Pancreas (tissue), 10 donors: Measurements from ENCODE around the gene MELK. TPM values are rescaled to one million over a fixed set of nuclear protein-coding genes. Genes with fewer than 3 reads are reported as not detected.
A peak's percentile ranks its signal among the peaks of the same experiment; 100 is the strongest.
"Not testable (repeated sequence)": the region's sequence is repeated elsewhere in the genome, so short reads cannot be mapped to it uniquely, and the experiment has no call there.

Experiments
- ATAC-seq, 4 donors: fragments of 200-7000 bp; cut with Tn5 transposase; one replicate each; pipeline versions ENCODE4 v1.8.0 to v1.9.1; 2020; ENCODE audit warnings: mild to moderate bottlenecking in 4 of 4, moderate library complexity in 4 of 4
- DNase-seq, 6 donors: peaks; one replicate each; pipeline ENCODE4 v3.0.0-alpha.2; 2020
- FAIRE-seq: peaks from 2 replicates; lab custom pipeline; 2012; peaks lifted over from hg19 to GRCh38; lab: Jason Lieb, UNC
- H3K27ac ChIP-seq, 4 donors: fragments of 200-600 bp; sonication (generic); 1 replicate in 3 of 4; 2 replicates in 1 of 4; pipeline versions ENCODE4 v1.5.0 to v1.8.0; 2020
- H3K27me3 ChIP-seq, 4 donors: fragments of 200-600 bp; one replicate each; pipeline ENCODE4 v1.8.0; 2021
- H3K36me3 ChIP-seq, 3 donors: fragments of 200-600 bp; sonication (generic) in 1 of 3; one replicate each; pipeline versions ENCODE4 v1.5.0 to v1.8.0; 2020 to 2021
- H3K4me1 ChIP-seq, 3 donors: fragments of 200-600 bp; one replicate each; pipeline ENCODE4 v1.8.0; 2021
- H3K4me3 ChIP-seq, 4 donors: fragments of 200-600 bp; sonication (generic) in 2 of 4; one replicate each; pipeline versions ENCODE4 v1.5.0 to v1.8.0; 2020 to 2021
- H3K9me3 ChIP-seq, 4 donors: fragments of 200-600 bp; one replicate each; pipeline ENCODE4 v1.8.0; 2021
- CTCF ChIP-seq, 4 donors: fragments of 200-600 bp; sonication (generic) in 3 of 4; IDR thresholded peaks; one replicate each; pipeline versions ENCODE4 v1.5.0 to v1.8.0; 2021; ENCODE audit warnings: antibody characterized with exemption in 4 of 4
- WGBS, 2 donors: extraction: QIAGEN DNeasy Blood & Tissue Kit; methylation state at CpG; one replicate each; pipeline ENCODE4 v1.1.7; 2013; 5-methylcytosine and 5-hydroxymethylcytosine counted together
- intact Hi-C, 3 donors: fragments of 100-400 bp; cut with DNase I; formaldehyde crosslinking; loops; one replicate each; pipeline versions ENCODE4 v1.11.1 to v1.14.2; 2022
- polyA plus RNA-seq, 2 donors: library from polyadenylated mRNA; stranded (reverse); fragments of 200-250 nt; gene quantifications; one replicate each; pipeline ENCODE4 v1.2.3, GENCODE V29; 2013
- total RNA-seq, 6 donors: library from RNA; stranded (reverse); fragmentation: NEBNext Ultra II Directional in 4 of 6; extraction: Animal tissue kit (Norgen Biotek cat#: 25700) in 4 of 6; gene quantifications; one replicate each; pipeline versions ENCODE4 v1.2.1 to v1.2.4, GENCODE V29; 2021 to 2023
- donor health status: healthy with polysubstance abuse.
- donor health status: DM: no; HTN: no; CAD: no; lungs with moderate emphysema.
- donor health status: DM: no; HTN: no; CAD: no.
- donor health status: control.
- donor health status: control.
- donor health status: Bipolar disorder and iron deficiency.
- donor health status: DM: yes; HTN: yes; CAD: no.
- donor health status: DM: no; HTN: no; CAD: no.
- donor health status: DM: no; HTN: no; CAD: no.
- donor health status: DM: yes; HTN: yes; CAD: no.

MELK gene
- total and polyA plus RNA-seq, 8 donors, result 0.08 to 0.75 (median 0.30) TPM

DNA sequence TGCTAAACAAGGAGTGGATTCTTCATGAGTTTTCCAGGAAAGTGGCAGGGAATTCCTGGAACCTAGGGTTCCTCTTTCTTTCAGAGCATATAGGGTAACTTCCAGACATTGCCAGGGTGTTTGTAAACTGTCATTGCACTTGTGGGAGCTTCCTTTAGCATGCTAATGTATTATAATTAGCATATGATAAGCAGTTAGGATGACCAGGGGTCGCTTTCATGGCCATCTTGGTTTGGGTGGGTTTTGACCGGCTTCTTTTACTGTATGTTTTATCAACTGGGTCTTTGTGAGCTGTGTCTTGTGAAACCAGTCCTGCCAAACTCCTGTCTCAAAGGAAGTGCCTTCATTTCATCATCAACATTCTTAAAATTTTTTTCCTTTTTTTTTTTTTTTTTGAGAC, 11.9 kb upstream of the MELK start:
- TF ChIP-seq CTCF (IDR thresholded peaks at IDR 0.05), result no peak
- Histone ChIP-seq H3K4me3 (no peak overlapping the region), H3K27me3 (no peaks in the 10 kb centered on the region), H3K36me3 (no peaks in the 10 kb centered on the region), H3K9me3 (no peaks in the 10 kb centered on the region), H3K4me1 (no peaks in the 10 kb centered on the region), H3K27ac (no peak overlapping the region)
- intact Hi-C loops, result no loop called here
- FAIRE-seq, result no peak
- DNase-seq, result no peak
- ATAC-seq, result no peak
- 52 to 65% methylated on average over 2 of the region's 2 CpGs for WGBS, 2 donors

GRCh38 chr9:36562801-36563200, 9.9 kb upstream of the MELK start:
- 83 to 92% methylated on average over 11 of the region's 11 CpGs for WGBS, 2 donors
- H3K27me3 ChIP-seq, ATAC-seq, H3K4me3 ChIP-seq, DNase-seq, H3K36me3 ChIP-seq, intact Hi-C loops, FAIRE-seq, H3K27ac ChIP-seq, H3K4me1 ChIP-seq, H3K9me3 ChIP-seq: not testable (repeated sequence)

DNA sequence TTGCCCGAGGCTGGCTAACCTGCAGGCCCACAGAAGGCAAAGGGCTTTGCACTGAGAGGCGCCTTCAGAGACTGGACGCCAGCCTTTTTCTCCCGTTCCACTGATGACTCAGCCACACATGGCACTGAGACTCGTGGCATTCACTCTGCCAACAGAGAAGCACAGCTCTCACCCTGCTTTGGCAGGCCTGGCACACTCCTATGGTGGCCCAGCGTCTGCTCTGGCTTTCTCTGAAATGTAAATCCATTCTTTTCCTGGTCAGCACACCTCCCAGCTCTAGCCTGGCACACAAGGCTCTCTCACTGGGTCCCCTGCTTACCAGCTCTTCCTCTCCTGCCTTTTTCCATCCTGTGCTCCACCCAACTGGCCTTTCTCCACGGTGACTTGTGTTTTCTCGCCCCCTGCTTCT, 5.9 kb upstream of the MELK start:
- ATAC-seq (peak; percentile 44 to 81 (median 48)), FAIRE-seq (no peak), DNase-seq (peak in 2 of 6 donors; percentile 53 to 71)
- H3K27me3 ChIP-seq, result no peaks in the 10 kb centered on the region
- intact Hi-C loops, result no loop called here
- H3K4me1 ChIP-seq, result no peaks in the 10 kb centered on the region
- no peak for TF ChIP-seq CTCF (IDR thresholded peaks at IDR 0.05)
- H3K9me3 ChIP-seq, result no peaks in the 10 kb centered on the region
- WGBS, 2 donors, result 56 to 74% methylated on average over 8 of the region's 8 CpGs
- no peak overlapping the region for H3K4me3 ChIP-seq
- no peaks in the 10 kb centered on the region for H3K36me3 ChIP-seq
- no peak overlapping the region for H3K27ac ChIP-seq

- WGBS, 2 donors, result 72 to 75% methylated on average over 4 of the region's 4 CpGs
- H3K27ac ChIP-seq, H3K36me3 ChIP-seq, H3K4me1 ChIP-seq, H3K27me3 ChIP-seq, FAIRE-seq, ATAC-seq, DNase-seq, H3K9me3 ChIP-seq, H3K4me3 ChIP-seq, intact Hi-C loops: not testable (repeated sequence)
Measured at GRCh38 chr9:36568681-36569080, 4.0 kb upstream of the MELK start.

- no peak for TF ChIP-seq CTCF (IDR thresholded peaks at IDR 0.05)
- Histone ChIP-seq H3K27me3 (no peaks in the 10 kb centered on the region), H3K9me3 (no peaks in the 10 kb centered on the region), H3K36me3 (no peaks in the 10 kb centered on the region), H3K4me3 (no peak overlapping the region), H3K4me1 (peaks cover 0 to 5% (median 0%) of the 10 kb centered on the region in 3 donors), H3K27ac (no peak overlapping the region)
- ATAC-seq, result no peak
- 85 to 97% methylated on average over 2 of the region's 2 CpGs for WGBS, 2 donors
- no peak for DNase-seq
- intact Hi-C loops, result no loop called here
- FAIRE-seq, result no peak
Measured at GRCh38 chr9:36571333-36571732, 1.4 kb upstream of the MELK start.

DNA sequence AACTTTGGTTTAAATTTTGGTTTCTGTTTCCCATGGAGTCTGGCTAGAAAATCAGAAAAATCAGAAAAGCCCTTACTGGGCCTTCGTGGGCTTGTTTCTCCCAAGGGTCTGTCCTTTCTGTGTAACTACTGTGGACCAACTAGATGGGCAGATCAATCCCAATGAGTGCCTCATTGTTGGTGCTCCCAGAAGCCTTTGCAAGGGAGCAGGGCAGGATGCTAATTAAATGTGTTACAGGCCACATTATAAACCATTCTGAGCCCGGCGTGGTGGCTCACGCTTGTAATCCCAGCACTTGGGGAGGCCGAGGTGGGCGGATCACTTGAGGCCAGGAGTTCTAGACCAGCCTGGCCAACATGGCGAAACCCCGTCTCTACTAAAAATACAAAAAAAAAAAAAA, 1.4 kb downstream of the MELK start:
- FAIRE-seq, H3K27ac ChIP-seq, H3K27me3 ChIP-seq, H3K36me3 ChIP-seq, H3K9me3 ChIP-seq, ATAC-seq, intact Hi-C loops, H3K4me1 ChIP-seq: not testable (repeated sequence)
- H3K4me3 ChIP-seq, result peak overlapping the region in 1 of 4 donors; percentile 91
- 89 to 93% methylated on average over 8 of the region's 8 CpGs for WGBS, 2 donors
- DNase-seq, result peak in 1 of 6 donors; percentile 2
